ENCODE measurements around the gene HDAC9.

GRCh38 chr7:18655506-18655905, 160.0 kb downstream of the HDAC9 start:
- TF ChIP-seq CTCF (IDR thresholded peaks at IDR 0.05; ENCODE audit: poor library complexity) (no peak), EZH2 (IDR thresholded peaks at IDR 0.05; ENCODE audit: borderline replicate concordance) (no peak), EZH2phosphoT487 (IDR thresholded peaks at IDR 0.05; ENCODE audit: low read depth, severe bottlenecking, unreplicated experiment) (no peak)

Measured in hepatocyte (in vitro differentiated cells).